Loucy (cell line): ENCODE results near the gene USP38.

Experiments used
- H2AFZ ChIP-seq: fragments of 200-600 bp; sonication (generic); 2 replicates; pipeline ENCODE4 v1.6.0; 2016; ENCODE audit warnings: antibody characterized with exemption, mild to moderate bottlenecking, low read length, moderate library complexity
- H3F3A ChIP-seq: fragments of 200-600 bp; 2 replicates; pipeline ENCODE4 v1.6.0; 2016; ENCODE audit warnings: antibody characterized with exemption, low read depth, mild to moderate bottlenecking
- H3K27me3 ChIP-seq: fragments of 200-600 bp; sonication (generic); 2 replicates; pipeline ENCODE4 v1.6.1; 2014; ENCODE audit warnings: low read length, mild to moderate bottlenecking; ENCODE audit not compliant: insufficient read depth, poor library complexity, severe bottlenecking
- H3K36me3 ChIP-seq: fragments of 200-600 bp; sonication (generic); 2 replicates; pipeline ENCODE4 v1.6.1; 2016; ENCODE audit warnings: low read length; ENCODE audit not compliant: insufficient read depth
- H3K4me1 ChIP-seq: fragments of 200-600 bp; sonication (generic); 2 replicates; pipeline ENCODE4 v1.5.1; 2014; ENCODE audit warnings: low read length, mild to moderate bottlenecking; ENCODE audit not compliant: insufficient read depth, poor library complexity, severe bottlenecking
- H3K4me2 ChIP-seq: fragments of 200-600 bp; sonication (generic); 2 replicates; pipeline ENCODE4 v1.6.0; 2014; ENCODE audit warnings: antibody characterized with exemption, low read length, low read depth, mild to moderate bottlenecking; ENCODE audit not compliant: poor library complexity, severe bottlenecking
- H3K4me3 ChIP-seq: fragments of 200-600 bp; sonication (generic); 2 replicates; pipeline ENCODE4 v1.5.1; 2014; ENCODE audit warnings: low read length, mild to moderate bottlenecking, mixed read lengths; ENCODE audit not compliant: poor library complexity, severe bottlenecking
- H3K79me2 ChIP-seq: fragments of 200-600 bp; sonication (generic); 2 replicates; pipeline ENCODE4 v1.6.1; 2014; ENCODE audit warnings: low read length; ENCODE audit not compliant: insufficient read depth
- H3K9ac ChIP-seq: fragments of 200-600 bp; sonication (generic); 2 replicates; pipeline ENCODE4 v1.6.0; 2014; ENCODE audit warnings: mild to moderate bottlenecking, low read depth, low read length, moderate library complexity; ENCODE audit not compliant: poor library complexity, severe bottlenecking
- H3K9me2 ChIP-seq: fragments of 200-600 bp; sonication (generic); replicated peaks from 2 replicates; pipeline ENCODE4 v1.6.1; 2016; ENCODE audit warnings: low read depth, low read length, mixed read lengths
- H3K9me3 ChIP-seq: fragments of 200-600 bp; sonication (generic); 2 replicates; pipeline ENCODE4 v1.6.1; 2014; ENCODE audit warnings: mild to moderate bottlenecking, antibody characterized with exemption, low read length, low read depth; ENCODE audit not compliant: insufficient read depth
- H4K20me1 ChIP-seq: fragments of 200-600 bp; sonication (generic); 2 replicates; pipeline ENCODE4 v1.6.0; 2014; ENCODE audit warnings: antibody characterized with exemption, low read length, mild to moderate bottlenecking; ENCODE audit not compliant: insufficient read depth, poor library complexity, severe bottlenecking
- EZH2phosphoT487 ChIP-seq: fragments of 200-600 bp; IDR thresholded peaks from 2 replicates; pipeline ENCODE4 v1.6.1; 2018; ENCODE audit warnings: antibody characterized with exemption, mild to moderate bottlenecking, moderate library complexity, borderline replicate concordance
- TF ChIP-seq, protein P1 (sequence below): fragments of 200-600 bp; sonication (generic); conservative IDR thresholded peaks from 2 replicates; pipeline ENCODE4 v1.5.1; 2014; ENCODE audit warnings: mild to moderate bottlenecking, antibody characterized with exemption, low read length

Gene USP38

DNA sequence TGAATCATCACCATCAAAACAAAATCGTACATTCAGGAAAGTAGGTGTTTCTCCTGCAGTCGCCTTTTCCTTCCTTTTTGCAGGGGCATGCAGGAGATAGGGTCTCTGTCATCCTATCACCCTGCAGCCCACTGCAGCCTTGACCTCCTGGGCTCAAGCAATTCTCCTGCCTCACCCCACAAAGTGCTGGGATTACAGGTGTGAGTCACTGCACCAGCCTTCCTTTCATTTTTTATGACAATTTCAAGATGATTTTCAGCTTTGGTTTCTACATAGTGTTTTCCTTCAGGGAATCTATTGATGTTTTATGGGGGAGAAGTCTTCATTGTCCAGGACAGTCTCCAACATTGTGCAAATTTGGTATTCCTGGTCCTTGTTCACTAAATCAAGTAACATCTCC is 71.7 kb downstream of the USP38 start:
- no peaks in the 10 kb centered on the region for H3K79me2 ChIP-seq
- H3K9me3 ChIP-seq, result no peaks in the 10 kb centered on the region
- no peaks in the 10 kb centered on the region for H3K9me2 ChIP-seq
- no peaks in the 10 kb centered on the region for H3K36me3 ChIP-seq
- H4K20me1 ChIP-seq, result no peaks in the 10 kb centered on the region
- TF ChIP-seq, protein P1, sequence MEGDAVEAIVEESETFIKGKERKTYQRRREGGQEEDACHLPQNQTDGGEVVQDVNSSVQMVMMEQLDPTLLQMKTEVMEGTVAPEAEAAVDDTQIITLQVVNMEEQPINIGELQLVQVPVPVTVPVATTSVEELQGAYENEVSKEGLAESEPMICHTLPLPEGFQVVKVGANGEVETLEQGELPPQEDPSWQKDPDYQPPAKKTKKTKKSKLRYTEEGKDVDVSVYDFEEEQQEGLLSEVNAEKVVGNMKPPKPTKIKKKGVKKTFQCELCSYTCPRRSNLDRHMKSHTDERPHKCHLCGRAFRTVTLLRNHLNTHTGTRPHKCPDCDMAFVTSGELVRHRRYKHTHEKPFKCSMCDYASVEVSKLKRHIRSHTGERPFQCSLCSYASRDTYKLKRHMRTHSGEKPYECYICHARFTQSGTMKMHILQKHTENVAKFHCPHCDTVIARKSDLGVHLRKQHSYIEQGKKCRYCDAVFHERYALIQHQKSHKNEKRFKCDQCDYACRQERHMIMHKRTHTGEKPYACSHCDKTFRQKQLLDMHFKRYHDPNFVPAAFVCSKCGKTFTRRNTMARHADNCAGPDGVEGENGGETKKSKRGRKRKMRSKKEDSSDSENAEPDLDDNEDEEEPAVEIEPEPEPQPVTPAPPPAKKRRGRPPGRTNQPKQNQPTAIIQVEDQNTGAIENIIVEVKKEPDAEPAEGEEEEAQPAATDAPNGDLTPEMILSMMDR, result no peak
- TF ChIP-seq EZH2phosphoT487, result no peak
- no peaks in the 10 kb centered on the region for H3K4me1 ChIP-seq
- no peaks in the 10 kb centered on the region for H3F3A ChIP-seq
- H2AFZ ChIP-seq, result no peak overlapping the region
- no peaks in the 10 kb centered on the region for H3K27me3 ChIP-seq
- H3K4me2 ChIP-seq, result no peak overlapping the region
- no peak overlapping the region for H3K4me3 ChIP-seq
- H3K9ac ChIP-seq, result no peak overlapping the region

DNA sequence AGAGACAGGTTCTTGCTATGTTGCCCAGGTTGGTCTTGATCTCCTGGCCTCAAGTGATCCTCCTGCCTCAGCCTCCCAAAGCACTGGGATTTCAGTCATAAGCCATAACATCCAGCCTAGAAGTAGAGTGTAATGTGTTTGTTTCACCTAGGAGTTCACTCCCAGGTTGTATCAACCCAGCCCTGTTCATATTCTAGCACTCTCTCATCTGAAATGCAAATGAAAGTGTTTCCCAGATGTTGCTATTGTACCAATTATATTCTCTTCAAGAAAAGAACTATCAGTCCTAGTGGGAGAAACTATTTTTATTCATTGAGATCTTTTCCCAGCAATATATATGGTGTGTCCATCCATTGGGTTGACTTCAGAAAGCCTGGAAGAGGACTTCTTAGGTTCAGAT is 72.6 kb downstream of the USP38 start:
- no peaks in the 10 kb centered on the region for H3F3A ChIP-seq
- TF ChIP-seq, protein P1, result no peak
- TF ChIP-seq EZH2phosphoT487, result no peak

DNA sequence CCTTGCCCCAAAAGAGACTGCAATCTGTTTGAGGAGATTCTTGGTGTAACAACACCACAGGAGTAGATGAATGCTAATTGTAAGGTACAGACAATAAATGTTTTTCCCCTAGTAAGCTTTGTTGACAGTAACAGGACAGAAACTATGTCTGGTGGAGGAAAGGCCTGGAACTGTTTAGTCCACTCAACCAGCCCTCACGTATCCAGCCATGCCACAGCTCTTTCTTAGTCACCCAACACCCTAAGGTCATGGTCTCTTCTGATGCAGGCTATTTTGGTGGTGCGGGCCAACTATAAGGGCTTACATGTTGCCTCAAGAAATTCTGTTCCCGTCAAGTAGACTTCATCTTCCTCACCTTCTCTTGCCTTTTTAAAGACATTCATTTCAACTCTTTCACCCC is 76.0 kb downstream of the USP38 start:
- TF ChIP-seq, protein P1, result no peak
- no peak for TF ChIP-seq EZH2phosphoT487
- H3K27me3 ChIP-seq, result no peaks in the 10 kb centered on the region
- H3K4me2 ChIP-seq, result no peak overlapping the region
- no peaks in the 10 kb centered on the region for H3K79me2 ChIP-seq
- H3F3A ChIP-seq, result no peaks in the 10 kb centered on the region
- H3K9me2 ChIP-seq, result no peaks in the 10 kb centered on the region
- H4K20me1 ChIP-seq, result no peaks in the 10 kb centered on the region
- no peaks in the 10 kb centered on the region for H3K9me3 ChIP-seq
- no peaks in the 10 kb centered on the region for H3K36me3 ChIP-seq
- H3K4me3 ChIP-seq, result no peak overlapping the region
- H2AFZ ChIP-seq, result no peak overlapping the region
- peaks cover 8% of the 10 kb centered on the region for H3K4me1 ChIP-seq
- H3K9ac ChIP-seq, result no peak overlapping the region

More for the DNA sequence above, 72.6 kb downstream of the USP38 start:
- H3K36me3 ChIP-seq, result no peaks in the 10 kb centered on the region
- H4K20me1 ChIP-seq, result no peaks in the 10 kb centered on the region
- H3K9ac ChIP-seq, result no peak overlapping the region
- H3K27me3 ChIP-seq, result no peaks in the 10 kb centered on the region
- H3K4me3 ChIP-seq, result no peak overlapping the region
- H2AFZ ChIP-seq, result no peak overlapping the region
- H3K4me1 ChIP-seq, result no peaks in the 10 kb centered on the region
- H3K9me2 ChIP-seq, result no peaks in the 10 kb centered on the region
- H3K9me3 ChIP-seq, result no peaks in the 10 kb centered on the region
- no peak overlapping the region for H3K4me2 ChIP-seq
- H3K79me2 ChIP-seq, result no peaks in the 10 kb centered on the region
